T-cell (primary cell): ENCODE data around the gene SPATC1L. TPM values are rescaled to one million over a fixed set of nuclear protein-coding genes. Genes with fewer than 3 reads are reported as not detected.

Experiments used
- ATAC-seq, 4 experiments: fragments of 200-7000 bp in 3 of 4; fragments of 150-1000 bp in 1 of 4; cut with Tn5 transposase; replicated peaks in 1 of 4; 1 replicate in 3 of 4; 2 replicates in 1 of 4; pipeline ENCODE4 v1.10.0; 2021; ENCODE audit warnings: moderate library complexity in 3 of 4, mild to moderate bottlenecking in 2 of 4, moderate number of reproducible peaks in 1 of 4
- CTCF ChIA-PET, 2 donors: fragments of 300-600 bp; sonication (Branson Sonifier 250); formaldehyde crosslinking; loops; one replicate each; lab custom pipeline; 2022; ENCODE audit warnings: antibody characterized with exemption in 2 of 2; lab: Charles Lee
- POLR2A ChIA-PET, 2 donors: fragments of 300-600 bp; sonication (Branson Sonifier 250); formaldehyde crosslinking; loops; one replicate each; lab custom pipeline; 2022; ENCODE audit warnings: antibody characterized with exemption in 2 of 2; lab: Charles Lee
- DNase-seq, 35 experiments: peaks; one replicate each; pipeline versions ENCODE4 v3.0.0 to v3.0.0-alpha.2; 2013 to 2023
- H3K27ac ChIP-seq: one replicate; pipeline ENCODE4 v1.5.1; 2013; ENCODE audit warnings: low read length
- H3K27me3 ChIP-seq, 2 experiments: replicated peaks in 1 of 2; 1 replicate in 1 of 2; 2 replicates in 1 of 2; pipeline versions ENCODE4 v1.6.1 to v1.7.0; 2013; ENCODE audit warnings: low read length in 1 of 2, mixed read lengths in 1 of 2; ENCODE audit not compliant: control insufficient read depth in 2 of 2, insufficient read depth in 2 of 2; ENCODE audit errors: extremely low read depth in 1 of 2
- H3K36me3 ChIP-seq, 2 donors: 1 replicate in 1 of 2; 2 replicates in 1 of 2; pipeline versions ENCODE4 v1.6.1 to v1.7.0; 2013; ENCODE audit warnings: low read length in 1 of 2; ENCODE audit not compliant: control insufficient read depth in 2 of 2, insufficient read depth in 1 of 2; ENCODE audit errors: extremely low read depth in 1 of 2
- H3K4me1 ChIP-seq, 2 experiments: 1 replicate in 1 of 2; 2 replicates in 1 of 2; pipeline versions ENCODE4 v1.6.1 to v1.7.0; 2013; ENCODE audit warnings: low read length in 2 of 2, mixed read lengths in 1 of 2; ENCODE audit not compliant: insufficient read depth in 2 of 2, control insufficient read depth in 1 of 2; ENCODE audit errors: extremely low read depth in 1 of 2
- H3K4me3 ChIP-seq, 2 donors: 1 replicate in 1 of 2; 2 replicates in 1 of 2; pipeline versions ENCODE4 v1.5.1 to v1.7.0; 2013; ENCODE audit warnings: mild to moderate bottlenecking in 2 of 2, low read length in 1 of 2, moderate library complexity in 1 of 2; ENCODE audit not compliant: control insufficient read depth in 1 of 2; ENCODE audit errors: extremely low read depth in 1 of 2
- H3K9me3 ChIP-seq: 2 replicates; pipeline ENCODE4 v1.7.0; 2013
- H3K27ac Mint-ChIP-seq, 2 donors: one replicate each; pipeline ENCODE4 v1.8.0; 2020 to 2021; ENCODE audit warnings: mild to moderate bottlenecking in 2 of 2, mixed read lengths in 2 of 2
- H3K27me3 Mint-ChIP-seq, 2 donors: one replicate each; pipeline ENCODE4 v1.8.0; 2021 to 2022; ENCODE audit warnings: mixed read lengths in 2 of 2
- H3K36me3 Mint-ChIP-seq: one replicate; pipeline ENCODE4 v1.8.0; 2021; ENCODE audit warnings: mixed read lengths
- H3K4me1 Mint-ChIP-seq, 3 donors: one replicate each; pipeline ENCODE4 v1.8.0; 2020 to 2022; ENCODE audit warnings: mixed read lengths in 3 of 3, mild to moderate bottlenecking in 1 of 3
- H3K4me3 Mint-ChIP-seq, 3 donors: one replicate each; pipeline ENCODE4 v1.8.0; 2020 to 2022; ENCODE audit warnings: mild to moderate bottlenecking in 3 of 3, mixed read lengths in 3 of 3, moderate library complexity in 3 of 3
- H3K9me3 Mint-ChIP-seq, 3 donors: one replicate each; pipeline ENCODE4 v1.8.0; 2020 to 2022; ENCODE audit warnings: mixed read lengths in 3 of 3
- WGBS: methylation state at CpG from one replicate; pipeline ENCODE4 v1.1.5; 2013; ENCODE audit warnings: missing lambda C conversion rate; ENCODE audit not compliant: insufficient coverage; 5-methylcytosine and 5-hydroxymethylcytosine counted together
- total RNA-seq, 35 experiments: library from RNA in 6 of 35; stranded (reverse) in 6 of 35; fragments of 120-200 nt in 1 of 35; gene quantifications; one replicate each; pipeline versions ENCODE4 v1.2.1 to v1.2.4 and lab custom pipeline; 2013 to 2026

The SPATC1L gene
- total RNA-seq, 5 donors from 2014 or later (not counting 1 experiment from before 2014, with no cell fraction given): 1.4 to 22.8 (median 12.5) TPM

GRCh38 chr21:46151989-46152926, 32.0 kb downstream of the SPATC1L start:
- Mint-ChIP-seq H3K9me3 (no peaks in the 10 kb centered on the region), H3K27ac (no peak overlapping the region), H3K4me1 (no peaks in the 10 kb centered on the region), H3K4me3 (no peak overlapping the region), H3K27me3 (no peaks in the 10 kb centered on the region), H3K36me3 (no peaks in the 10 kb centered on the region)
- H3K27ac ChIP-seq: no peak overlapping the region
- peak in 1 of 35 experiments; percentile 7 for DNase-seq
- no peak for ATAC-seq
- H3K36me3 ChIP-seq: no peaks in the 10 kb centered on the region
- no peaks in the 10 kb centered on the region for H3K9me3 ChIP-seq
- ChIA-PET CTCF (no interaction called here), POLR2A (no interaction called here)
- no peak overlapping the region for H3K4me3 ChIP-seq
- H3K27me3 ChIP-seq: peaks cover 0 to 18% of the 10 kb centered on the region in 2 experiments
- peaks cover 0 to 8% of the 10 kb centered on the region in 2 experiments for H3K4me1 ChIP-seq
- WGBS: 92% methylated on average over 31 of the region's 45 CpGs

GRCh38 chr21:46151261-46151988, 32.8 kb downstream of the SPATC1L start:
- no peaks in the 10 kb centered on the region for H3K9me3 ChIP-seq
- Mint-ChIP-seq H3K4me3 (no peak overlapping the region), H3K27ac (no peak overlapping the region), H3K27me3 (no peaks in the 10 kb centered on the region), H3K9me3 (no peaks in the 10 kb centered on the region), H3K36me3 (no peaks in the 10 kb centered on the region), H3K4me1 (no peaks in the 10 kb centered on the region)
- no peaks in the 10 kb centered on the region for H3K36me3 ChIP-seq
- no peak overlapping the region for H3K27ac ChIP-seq
- ChIA-PET POLR2A (no interaction called here), CTCF (no interaction called here)
- no peak overlapping the region for H3K4me3 ChIP-seq
- H3K27me3 ChIP-seq: peaks cover 0 to 18% of the 10 kb centered on the region in 2 experiments
- peak in 2 of 35 experiments; percentile 3 to 21 for DNase-seq
- H3K4me1 ChIP-seq: peaks cover 0 to 8% of the 10 kb centered on the region in 2 experiments
- ATAC-seq: no peak
- 93% methylated on average over 35 of the region's 47 CpGs for WGBS

DNA sequence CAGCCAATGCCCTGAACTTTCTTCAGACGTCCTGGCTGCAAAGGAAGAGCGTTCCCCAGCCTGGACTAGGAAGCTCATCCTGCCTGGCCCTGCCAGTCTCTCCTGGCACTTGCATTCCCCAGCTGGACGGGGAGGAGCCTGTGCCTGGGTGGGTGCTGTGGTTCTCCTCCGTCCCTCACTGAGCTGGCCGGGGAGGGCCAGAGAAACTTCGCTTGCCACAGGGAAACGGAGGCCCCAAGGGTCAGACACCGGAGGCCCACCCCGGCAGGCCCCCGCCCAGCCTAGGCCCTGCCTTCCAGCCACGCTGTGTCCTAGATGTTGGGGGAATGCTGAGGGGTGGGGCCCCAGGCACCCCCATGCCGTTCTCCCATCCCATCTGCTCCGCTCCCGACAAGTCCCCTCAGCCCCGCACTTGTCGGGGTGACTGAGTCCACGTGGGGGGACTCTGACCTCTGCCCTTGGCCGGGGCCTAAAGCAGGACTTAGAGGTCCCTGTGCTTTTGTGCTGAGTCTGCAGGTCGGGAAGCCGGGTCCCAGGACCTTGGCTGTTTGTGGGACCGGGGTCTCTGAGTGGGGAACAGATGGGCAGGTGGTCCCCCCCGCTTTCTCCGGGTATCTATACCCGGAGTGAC, 33.7 kb downstream of the SPATC1L start:
- Mint-ChIP-seq H3K27ac (no peak overlapping the region), H3K27me3 (no peaks in the 10 kb centered on the region), H3K4me1 (no peaks in the 10 kb centered on the region), H3K9me3 (no peaks in the 10 kb centered on the region), H3K36me3 (no peaks in the 10 kb centered on the region), H3K4me3 (no peak overlapping the region)
- Histone ChIP-seq H3K9me3 (no peaks in the 10 kb centered on the region), H3K27ac (no peak overlapping the region), H3K4me1 (peaks cover 0 to 8% of the 10 kb centered on the region in 2 experiments), H3K36me3 (no peaks in the 10 kb centered on the region), H3K27me3 (peaks cover 0 to 18% of the 10 kb centered on the region in 2 experiments), H3K4me3 (no peak overlapping the region)
- CTCF ChIA-PET: no interaction called here
- ATAC-seq (no peak), DNase-seq (peak in 1 of 35 experiments; percentile 1)
- POLR2A ChIA-PET: no interaction called here
- 84% methylated on average over 18 of the region's 24 CpGs for WGBS

- POLR2A ChIA-PET: no interaction called here
These were observed 34.2 kb downstream of the SPATC1L start for GRCh38 chr21:46150073-46150472.

GRCh38 chr21:46149205-46149901, 34.9 kb downstream of the SPATC1L start:
- Histone ChIP-seq H3K27ac (no peak overlapping the region), H3K27me3 (peaks cover 0 to 21% of the 10 kb centered on the region in 2 experiments), H3K36me3 (no peaks in the 10 kb centered on the region), H3K4me3 (no peak overlapping the region), H3K4me1 (peaks cover 0 to 8% of the 10 kb centered on the region in 2 experiments), H3K9me3 (no peaks in the 10 kb centered on the region)
- Mint-ChIP-seq H3K9me3 (no peaks in the 10 kb centered on the region), H3K4me1 (peaks cover 0 to 2% (median 0%) of the 10 kb centered on the region in 3 donors), H3K27me3 (no peaks in the 10 kb centered on the region), H3K36me3 (no peaks in the 10 kb centered on the region), H3K4me3 (no peak overlapping the region), H3K27ac (no peak overlapping the region)
- ATAC-seq (no peak), DNase-seq (no peak)
- 78% methylated on average over 11 of the region's 22 CpGs for WGBS
- CTCF ChIA-PET: interaction anchor here in 1 of 2 donors (0.9 kb wide), 1 partner anchor 10 kb away, joined by 3 read pairs; no protein-coding TSS in a partner anchor
- POLR2A ChIA-PET: no interaction called here

More at GRCh38 chr21:46150073-46150472, 34.2 kb downstream of the SPATC1L start:
- Mint-ChIP-seq H3K36me3 (no peaks in the 10 kb centered on the region), H3K27me3 (no peaks in the 10 kb centered on the region), H3K9me3 (no peaks in the 10 kb centered on the region), H3K27ac (no peak overlapping the region), H3K4me3 (no peak overlapping the region), H3K4me1 (no peaks in the 10 kb centered on the region)
- peaks cover 0 to 18% of the 10 kb centered on the region in 2 experiments for H3K27me3 ChIP-seq
- no peak overlapping the region for H3K27ac ChIP-seq
- peaks cover 0 to 8% of the 10 kb centered on the region in 2 experiments for H3K4me1 ChIP-seq
- WGBS: 91% methylated on average over 19 of the region's 19 CpGs
- CTCF ChIA-PET: no interaction called here
- ATAC-seq (no peak), DNase-seq (peak in 1 of 35 experiments; percentile 2)
- no peak overlapping the region for H3K4me3 ChIP-seq
- no peaks in the 10 kb centered on the region for H3K36me3 ChIP-seq
- no peaks in the 10 kb centered on the region for H3K9me3 ChIP-seq
